H1 (cell line): ENCODE measurements around the gene TTBK1. TPM values are rescaled to one million over a fixed set of nuclear protein-coding genes. Genes with fewer than 3 reads are reported as not detected.

Source experiments
- ATF3 ChIP-seq: IDR thresholded peaks from 2 replicates; pipeline ENCODE4 v1.6.1; 2011; ENCODE audit warnings: low read depth, mild to moderate bottlenecking, low read length; ENCODE audit not compliant: insufficient read depth
- KDM1A ChIP-seq: fragments of 200-600, 300-600 bp; sonication (generic); IDR thresholded peaks from 2 replicates; pipeline ENCODE4 v1.7.1; 2016; ENCODE audit warnings: mild to moderate bottlenecking, low read length, borderline replicate concordance
- MAX ChIP-seq: IDR thresholded peaks from 2 replicates; pipeline ENCODE4 v1.6.1; 2012; ENCODE audit warnings: inconsistent platforms
- NANOG ChIP-seq: IDR thresholded peaks from 2 replicates; pipeline ENCODE4 v1.6.1; 2011; ENCODE audit warnings: low read length, low read depth, mild to moderate bottlenecking, inconsistent platforms; ENCODE audit not compliant: insufficient read depth, poor library complexity, severe bottlenecking
- SAP30 ChIP-seq: fragments of 300-600 bp; sonication (generic); IDR thresholded peaks from 2 replicates; pipeline ENCODE4 v1.7.1; 2012; ENCODE audit warnings: low read length, moderate library complexity, mild to moderate bottlenecking, inconsistent platforms; ENCODE audit not compliant: insufficient read depth, insufficient replicate concordance
- SP2 ChIP-seq: IDR thresholded peaks from 2 replicates; pipeline ENCODE4 v1.6.1; 2012; ENCODE audit warnings: mild to moderate bottlenecking, low read length, inconsistent platforms
- SP4 ChIP-seq: IDR thresholded peaks from 2 replicates; pipeline ENCODE4 v1.6.1; 2012; ENCODE audit warnings: low read length, inconsistent platforms
- polyA plus RNA-seq, 7 experiments: library from polyadenylated mRNA; depleted of rRNA in 3 of 7; stranded (reverse) in 5 of 7; unstranded in 2 of 7; fragments of >200 nt in 5 of 7; fragments of 200-250 nt in 2 of 7; gene quantifications; 1 replicate in 5 of 7; 2 replicates in 1 of 7; 4 replicates in 1 of 7; pipeline versions ENCODE4 v1.2.1 to v1.2.3, GENCODE V29; 2011 to 2013; ENCODE audit warnings: missing spikeins in 2 of 7, mixed read lengths in 2 of 7
- total RNA-seq: library from RNA; stranded (reverse); fragmentation: NEBNext Ultra II Directional; extraction: Animal tissue kit (Norgen Biotek cat#: 25700); gene quantifications from 2 replicates; pipeline ENCODE4 v1.2.1, GENCODE V29; 2021

The TTBK1 gene
- total and polyA plus RNA-seq, 2 of the 8 experiments (the other 6 are each of a cell fraction or from before 2014, with no cell fraction given) = 0.53 to 1.6 TPM

- TF ChIP-seq ATF3 = no peak
- no peak for TF ChIP-seq SAP30
- no peak for TF ChIP-seq SP4
- TF ChIP-seq KDM1A = no peak
- no peak for TF ChIP-seq SP2
- TF ChIP-seq MAX = no peak
- no peak for TF ChIP-seq NANOG
Measured at GRCh38 chr6:43254138-43254817, 11.0 kb downstream of the TTBK1 start (continued).
